ENCODE measurements around the gene CD59. TPM values are rescaled to one million over a fixed set of nuclear protein-coding genes. Genes with fewer than 3 reads are reported as not detected.
"Not testable (repeated sequence)": the region's sequence is repeated elsewhere in the genome, so short reads cannot be mapped to it uniquely, and the experiment has no call there.

CD59 gene
- total RNA-seq, 4 donors from 2014 or later, result 252 to 647 (median 432) TPM

- H3K4me1 ChIP-seq, result peaks cover 0 to 51% (median 5%) of the 10 kb centered on the region in 3 donors
- no peak overlapping the region for H3K4me3 ChIP-seq
- no peak for TF ChIP-seq POLR2AphosphoS5 (IDR thresholded peaks at IDR 0.05)
- no peak for TF ChIP-seq EP300 (IDR thresholded peaks at IDR 0.05)
- no peak for TF ChIP-seq CTCF (IDR thresholded peaks at IDR 0.05)
- no peak for TF ChIP-seq POLR2A (IDR thresholded peaks at IDR 0.05)
- no peaks in the 10 kb centered on the region for H3K27me3 ChIP-seq
- WGBS, 2 donors (ENCODE audit: low coverage in 1 of 2), result 69 to 80% methylated on average over 1 of the region's 1 CpG
- peaks cover 11 to 79% of the 10 kb centered on the region in 2 donors for H3K36me3 ChIP-seq
- no peak for ATAC-seq
- H3K27ac ChIP-seq, result no peak overlapping the region
- no peaks in the 10 kb centered on the region for H3K9me3 ChIP-seq
Measured at GRCh38 chr11:33708985-33709384, 27.2 kb downstream of the CD59 start.

GRCh38 chr11:33707831-33708230, 28.4 kb downstream of the CD59 start:
- peaks cover 11 to 67% of the 10 kb centered on the region in 2 donors for H3K36me3 ChIP-seq
- H3K27me3 ChIP-seq, H3K9me3 ChIP-seq, H3K4me3 ChIP-seq: not testable (repeated sequence)
- WGBS, 2 donors (ENCODE audit: low coverage in 1 of 2), result no CpG with 5 or more reads among the region's 2 CpGs
- ATAC-seq, result peak; percentile 29
- peak overlapping the region in 2 of 4 donors; percentile 34 to 79 for H3K27ac ChIP-seq
- peaks cover 0 to 55% (median 5%) of the 10 kb centered on the region in 3 donors for H3K4me1 ChIP-seq

GRCh38 chr11:33706966-33707365, 29.3 kb downstream of the CD59 start:
- Histone ChIP-seq H3K36me3 (peaks cover 11 to 60% of the 10 kb centered on the region in 2 donors), H3K9me3 (no peaks in the 10 kb centered on the region), H3K4me3 (no peak overlapping the region), H3K4me1 (peaks cover 0 to 64% (median 5%) of the 10 kb centered on the region in 3 donors), H3K27ac (peak overlapping the region in 3 of 4 donors; percentile 4 to 79 (median 34)), H3K27me3 (no peaks in the 10 kb centered on the region)
- TF ChIP-seq CTCF (IDR thresholded peaks at IDR 0.05), result no peak
- TF ChIP-seq POLR2AphosphoS5 (IDR thresholded peaks at IDR 0.05), result no peak
- TF ChIP-seq POLR2A (IDR thresholded peaks at IDR 0.05), result no peak
- TF ChIP-seq EP300 (IDR thresholded peaks at IDR 0.05), result no peak
- WGBS, 2 donors (ENCODE audit: low coverage in 1 of 2), result 88 to 100% methylated on average over 1 to 2 of the region's 2 CpGs
- no peak for ATAC-seq

- Histone ChIP-seq H3K27me3 (no peaks in the 10 kb centered on the region), H3K9me3 (no peaks in the 10 kb centered on the region), H3K4me1 (peaks cover 0 to 68% (median 5%) of the 10 kb centered on the region in 3 donors), H3K4me3 (no peak overlapping the region), H3K27ac (peak overlapping the region in 3 of 4 donors; percentile 4 to 79 (median 34)), H3K36me3 (peaks cover 11 to 60% of the 10 kb centered on the region in 2 donors)
- WGBS, 2 donors (ENCODE audit: low coverage in 1 of 2), result 38 to 62% methylated on average over 1 to 2 of the region's 2 CpGs
- TF ChIP-seq POLR2A (IDR thresholded peaks at IDR 0.05) (no peak), POLR2AphosphoS5 (IDR thresholded peaks at IDR 0.05) (peak; percentile 15)
- ATAC-seq, result no peak
Measured at GRCh38 chr11:33706546-33706945, 29.7 kb downstream of the CD59 start.

- ATAC-seq, result no peak
- peaks cover 3 to 40% of the 10 kb centered on the region in 2 donors for H3K36me3 ChIP-seq
- no peaks in the 10 kb centered on the region for H3K9me3 ChIP-seq
- no peak for TF ChIP-seq EP300 (IDR thresholded peaks at IDR 0.05)
- TF ChIP-seq CTCF (IDR thresholded peaks at IDR 0.05), result peak in 1 of 4 experiments; percentile 18
- H3K27ac ChIP-seq, result peak overlapping the region in 3 of 4 donors; percentile 75 to 79 (median 77)
- H3K4me1 ChIP-seq, result peaks cover 5 to 80% (median 8%) of the 10 kb centered on the region in 3 donors
- 82 to 91% methylated on average over 4 to 6 of the region's 7 CpGs for WGBS, 2 donors (ENCODE audit: low coverage in 1 of 2)
- H3K4me3 ChIP-seq, result no peak overlapping the region
- no peaks in the 10 kb centered on the region for H3K27me3 ChIP-seq
Measured at GRCh38 chr11:33704240-33705002, 31.8 kb downstream of the CD59 start.

GRCh38 chr11:33703788-33704187, 32.4 kb downstream of the CD59 start:
- H3K4me1 ChIP-seq, result peaks cover 5 to 78% (median 8%) of the 10 kb centered on the region in 3 donors
- H3K27me3 ChIP-seq, result no peaks in the 10 kb centered on the region
- peak; percentile 5 for ATAC-seq
- H3K4me3 ChIP-seq, result no peak overlapping the region
- TF ChIP-seq EP300 (IDR thresholded peaks at IDR 0.05) (no peak), CTCF (IDR thresholded peaks at IDR 0.05) (no peak), POLR2A (IDR thresholded peaks at IDR 0.05) (no peak), POLR2AphosphoS5 (IDR thresholded peaks at IDR 0.05) (peak; percentile 1)
- WGBS, 2 donors (ENCODE audit: low coverage in 1 of 2), result 40 to 60% methylated on average over 1 of the region's 4 CpGs
- H3K27ac ChIP-seq, result peak overlapping the region in 3 of 4 donors; percentile 75 to 79 (median 77)
- H3K9me3 ChIP-seq, result no peaks in the 10 kb centered on the region
- H3K36me3 ChIP-seq, result peaks cover 0 to 33% of the 10 kb centered on the region in 2 donors
